Measurements from ENCODE around the gene H3-3A. TPM values are rescaled to one million over a fixed set of nuclear protein-coding genes. Genes with fewer than 3 reads are reported as not detected.

H3-3A gene
- total and polyA plus RNA-seq, 4 donors, result 76.6 to 338 (median 189) TPM

- H3K27me3 ChIP-seq (ENCODE audit: control insufficient read depth in 4 of 4, insufficient read depth in 4 of 4, low read length in 3 of 4), result no peaks in the 10 kb centered on the region
- no peak overlapping the region for H3K9ac ChIP-seq (ENCODE audit: low read depth in 1 of 2, low read length in 2 of 2)
- H3K36me3 ChIP-seq (ENCODE audit: control insufficient read depth in 4 of 4, insufficient read depth in 3 of 4, low read depth in 1 of 4, low read length in 3 of 4), result peaks cover 0 to 17% (median 2%) of the 10 kb centered on the region in 4 donors
- TF ChIP-seq RXRA (IDR thresholded peaks at IDR 0.05), result no peak
- TF ChIP-seq, protein P1, sequence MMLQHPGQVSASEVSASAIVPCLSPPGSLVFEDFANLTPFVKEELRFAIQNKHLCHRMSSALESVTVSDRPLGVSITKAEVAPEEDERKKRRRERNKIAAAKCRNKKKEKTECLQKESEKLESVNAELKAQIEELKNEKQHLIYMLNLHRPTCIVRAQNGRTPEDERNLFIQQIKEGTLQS (IDR thresholded peaks at IDR 0.05), result no peak
- TF ChIP-seq TAF1 (conservative IDR thresholded peaks at IDR 0.05), result no peak
- TF ChIP-seq, protein P2, sequence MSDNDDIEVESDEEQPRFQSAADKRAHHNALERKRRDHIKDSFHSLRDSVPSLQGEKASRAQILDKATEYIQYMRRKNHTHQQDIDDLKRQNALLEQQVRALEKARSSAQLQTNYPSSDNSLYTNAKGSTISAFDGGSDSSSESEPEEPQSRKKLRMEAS (IDR thresholded peaks at IDR 0.05), result no peak
- TF ChIP-seq GABPA (IDR thresholded peaks at IDR 0.05 in 1 of 2, conservative IDR thresholded peaks at IDR 0.05 in 1 of 2), result no peak
- no peak for TF ChIP-seq ZBTB33 (IDR thresholded peaks at IDR 0.05)
- no peak for TF ChIP-seq HNF4G (IDR thresholded peaks at IDR 0.05)
- TF ChIP-seq EGR1 (IDR thresholded peaks at IDR 0.05; ENCODE audit: low read depth in 2 of 2), result no peak
- TF ChIP-seq FOXA1 (IDR thresholded peaks at IDR 0.05), result no peak
- no peak for TF ChIP-seq FOXA2 (IDR thresholded peaks at IDR 0.05)
- no peak for TF ChIP-seq NR2F2 (IDR thresholded peaks at IDR 0.05)
- no peaks in the 10 kb centered on the region for H3K9me3 ChIP-seq (ENCODE audit: control insufficient read depth in 4 of 4, low read length in 3 of 4)
- no peak overlapping the region for H3K4me3 ChIP-seq (ENCODE audit: low read depth in 1 of 3, low read length in 3 of 3)
- no peak overlapping the region for H3K27ac ChIP-seq (ENCODE audit: low read depth in 1 of 2, low read length in 2 of 2)
- H3K4me1 ChIP-seq (ENCODE audit: control insufficient read depth in 4 of 4, insufficient read depth in 4 of 4, low read length in 3 of 4), result no peaks in the 10 kb centered on the region
- DNase-seq (ENCODE audit: low spot score), result no peak
- WGBS, result 70% methylated on average over 6 of the region's 6 CpGs
Measured at GRCh38 chr1:226054519-226055327, 7.8 kb upstream of the H3-3A start.

- no peaks in the 10 kb centered on the region for H3K9me3 ChIP-seq (ENCODE audit: control insufficient read depth in 4 of 4, low read length in 3 of 4)
- no peak overlapping the region for H3K4me3 ChIP-seq (ENCODE audit: low read depth in 1 of 3, low read length in 3 of 3)
- no peaks in the 10 kb centered on the region for H3K27me3 ChIP-seq (ENCODE audit: control insufficient read depth in 4 of 4, insufficient read depth in 4 of 4, low read length in 3 of 4)
- H3K36me3 ChIP-seq (ENCODE audit: control insufficient read depth in 4 of 4, insufficient read depth in 3 of 4, low read depth in 1 of 4, low read length in 3 of 4), result peaks cover 0 to 12% (median 2%) of the 10 kb centered on the region in 4 donors
- no peak overlapping the region for H3K27ac ChIP-seq (ENCODE audit: low read depth in 1 of 2, low read length in 2 of 2)
- H3K9ac ChIP-seq (ENCODE audit: low read depth in 1 of 2, low read length in 2 of 2), result no peak overlapping the region
- WGBS, result 99% methylated on average over 1 of the region's 1 CpG
- DNase-seq (ENCODE audit: low spot score), result no peak
- TF ChIP-seq JUND (IDR thresholded peaks at IDR 0.05), result no peak
- TF ChIP-seq, protein P1 (IDR thresholded peaks at IDR 0.05), result no peak
- TF ChIP-seq ZBTB33 (IDR thresholded peaks at IDR 0.05), result no peak
- no peak for TF ChIP-seq CTCF (IDR thresholded peaks at IDR 0.05; ENCODE audit: low read depth, low read length, missing input control)
- TF ChIP-seq RXRA (IDR thresholded peaks at IDR 0.05), result no peak
- TF ChIP-seq FOXA2 (IDR thresholded peaks at IDR 0.05), result no peak
- no peak for TF ChIP-seq EGR1 (IDR thresholded peaks at IDR 0.05; ENCODE audit: low read depth in 2 of 2)
- no peak for TF ChIP-seq YY1 (IDR thresholded peaks at IDR 0.05)
- no peak for TF ChIP-seq HNF4A (conservative IDR thresholded peaks at IDR 0.05)
- no peak for TF ChIP-seq SP1 (IDR thresholded peaks at IDR 0.05)
- TF ChIP-seq TAF1 (conservative IDR thresholded peaks at IDR 0.05), result no peak
- TF ChIP-seq HNF4G (IDR thresholded peaks at IDR 0.05), result no peak
- H3K4me1 ChIP-seq (ENCODE audit: control insufficient read depth in 4 of 4, insufficient read depth in 4 of 4, low read length in 3 of 4), result peaks cover 0 to 11% (median 10%) of the 10 kb centered on the region in 4 donors
Measured at GRCh38 chr1:226059709-226060108, 2.8 kb upstream of the H3-3A start.

All from liver (tissue), 9 donors.